ENCODE measurements around the gene NRXN3.

- no peak for TF ChIP-seq CTCF (IDR thresholded peaks at IDR 0.05)
- TF ChIP-seq POLR2A (IDR thresholded peaks at IDR 0.05): no peak
Measured at GRCh38 chr14:79333198-79333546, 1163.0 kb downstream of the NRXN3 start.

Measured in stomach (tissue), 4 donors.